H1 (cell line): ENCODE measurements around the gene LAMP1. TPM values are rescaled to one million over a fixed set of nuclear protein-coding genes. Genes with fewer than 3 reads are reported as not detected.

Experiments
- CTCF ChIA-PET: fragments of 300-600 bp; sonication (Branson Sonifier 250); formaldehyde crosslinking; loops from one replicate; lab custom pipeline; 2021; ENCODE audit not compliant: partially characterized antibody; lab: Charles Lee
- POLR2A ChIA-PET: fragments of 300-600 bp; sonication (Branson Sonifier 250); formaldehyde crosslinking; loops from one replicate; lab custom pipeline; 2021; ENCODE audit warnings: inconsistent platforms; ENCODE audit not compliant: partially characterized antibody; lab: Charles Lee
- DNase-seq, 2 experiments: peaks; one replicate each; pipeline versions ENCODE4 v3.0.0 to v3.0.0-alpha.2; 2010 to 2022; ENCODE audit warnings: low spot score in 2 of 2, low read depth in 1 of 2, mixed read lengths in 1 of 2
- FAIRE-seq: peaks from 2 replicates; lab custom pipeline; 2011; peaks lifted over from hg19 to GRCh38; lab: Jason Lieb, UNC
- H2AFZ ChIP-seq: 2 replicates; pipeline ENCODE4 v1.8.1; 2012; ENCODE audit warnings: low read length, inconsistent platforms
- H2AK5ac ChIP-seq: 2 replicates; pipeline ENCODE4 v1.6.1; 2013; ENCODE audit warnings: low read depth, low read length
- H2BK120ac ChIP-seq: replicated peaks from 2 replicates; pipeline ENCODE3; 2013; ENCODE audit warnings: low read depth, low read length, inconsistent platforms
- H2BK12ac ChIP-seq: 2 replicates; pipeline ENCODE4 v1.6.1; 2013; ENCODE audit warnings: low read depth, low read length
- H2BK15ac ChIP-seq: 2 replicates; pipeline ENCODE4 v1.6.1; 2013; ENCODE audit warnings: low read length
- H2BK20ac ChIP-seq: 2 replicates; pipeline ENCODE4 v1.6.1; 2013; ENCODE audit warnings: low read length
- H2BK5ac ChIP-seq: 2 replicates; pipeline ENCODE4 v1.6.1; 2013; ENCODE audit warnings: low read depth, low read length
- H3K14ac ChIP-seq: 2 replicates; pipeline ENCODE4 v1.6.1; 2013; ENCODE audit warnings: inconsistent platforms; ENCODE audit not compliant: insufficient read length
- H3K18ac ChIP-seq: 2 replicates; pipeline ENCODE4 v1.6.1; 2013; ENCODE audit warnings: low read length; ENCODE audit errors: extremely low read depth
- H3K23ac ChIP-seq: 2 replicates; pipeline ENCODE4 v1.6.1; 2013; ENCODE audit warnings: inconsistent platforms; ENCODE audit not compliant: insufficient read length
- H3K23me2 ChIP-seq: 2 replicates; pipeline ENCODE4 v1.6.1; 2013; ENCODE audit warnings: low read depth, low read length
- H3K27ac ChIP-seq: 2 replicates; pipeline ENCODE4 v1.6.1; 2011; ENCODE audit warnings: low read depth, low read length, inconsistent platforms
- H3K27me3 ChIP-seq, 4 experiments: replicated peaks in 1 of 4; 1 replicate in 1 of 4; 2 replicates in 3 of 4; pipeline versions ENCODE4 v1.6.1 to v1.8.1; 2011 to 2013; ENCODE audit warnings: low read length in 3 of 4, mild to moderate bottlenecking in 3 of 4, inconsistent platforms in 2 of 4, mixed read lengths in 2 of 4, moderate library complexity in 1 of 4; ENCODE audit not compliant: control insufficient read depth in 3 of 4, insufficient read depth in 3 of 4; ENCODE audit errors: extremely low read depth in 1 of 4
- H3K36me3 ChIP-seq, 4 experiments: 2 replicates each; pipeline versions ENCODE4 v1.6.1 to v1.8.1; 2011 to 2013; ENCODE audit warnings: mild to moderate bottlenecking in 4 of 4, low read length in 3 of 4, moderate library complexity in 2 of 4, control low read depth in 1 of 4, inconsistent platforms in 1 of 4; ENCODE audit not compliant: insufficient read depth in 4 of 4, control insufficient read depth in 2 of 4
- H3K4ac ChIP-seq: replicated peaks from 2 replicates; pipeline ENCODE3; 2013; ENCODE audit warnings: low read length, low read depth, mixed read lengths, inconsistent platforms; ENCODE audit not compliant: insufficient read length
- H3K4me1 ChIP-seq, 4 experiments: replicated peaks in 1 of 4; 1 replicate in 1 of 4; 2 replicates in 3 of 4; pipeline versions ENCODE4 v1.6.1 to v1.8.1; 2011 to 2013; ENCODE audit warnings: low read length in 3 of 4, inconsistent platforms in 2 of 4, mixed read lengths in 1 of 4; ENCODE audit not compliant: insufficient read depth in 4 of 4, control insufficient read depth in 3 of 4
- H3K4me2 ChIP-seq, 2 experiments: 2 replicates each; pipeline versions ENCODE4 v1.6.1 to v1.8.1; 2011 to 2013; ENCODE audit warnings: low read depth in 2 of 2, low read length in 2 of 2, control low read depth in 1 of 2, inconsistent platforms in 1 of 2, mild to moderate bottlenecking in 1 of 2; ENCODE audit not compliant: insufficient read depth in 1 of 2
- H3K4me3 ChIP-seq, 4 experiments: fragments of 200-600, 300-600 bp in 1 of 4; sonication (generic), shearing (Covaris generic), sonication (Bioruptor Twin) in 1 of 4; 2 replicates each; pipeline versions ENCODE4 v1.5.1 to v1.8.1; 2011 to 2016; ENCODE audit warnings: low read length in 4 of 4, low read depth in 3 of 4, control low read depth in 2 of 4, inconsistent platforms in 2 of 4, mild to moderate bottlenecking in 2 of 4, mixed read lengths in 1 of 4, moderate library complexity in 1 of 4; ENCODE audit not compliant: insufficient read depth in 2 of 4; ENCODE audit errors: extremely low read depth in 1 of 4
- H3K56ac ChIP-seq: replicated peaks from 2 replicates; pipeline ENCODE3; 2013; ENCODE audit warnings: low read depth, mild to moderate bottlenecking, mixed read lengths, low read length, inconsistent platforms; ENCODE audit not compliant: insufficient read length
- H3K79me1 ChIP-seq: 2 replicates; pipeline ENCODE4 v1.6.1; 2013; ENCODE audit warnings: low read depth, low read length, control low read depth
- H3K79me2 ChIP-seq, 2 experiments: 2 replicates each; pipeline versions ENCODE4 v1.6.1 to v1.8.1; 2012 to 2013; ENCODE audit warnings: low read length in 2 of 2, mild to moderate bottlenecking in 2 of 2, inconsistent platforms in 1 of 2; ENCODE audit not compliant: insufficient read depth in 2 of 2, control insufficient read depth in 1 of 2
- H3K9ac ChIP-seq, 4 experiments: replicated peaks in 1 of 4; 1 replicate in 1 of 4; 2 replicates in 3 of 4; pipeline versions ENCODE4 v1.6.1 to v1.8.1; 2011 to 2013; ENCODE audit warnings: low read depth in 3 of 4, low read length in 3 of 4, control low read depth in 2 of 4, mild to moderate bottlenecking in 2 of 4, moderate library complexity in 2 of 4, inconsistent platforms in 1 of 4; ENCODE audit errors: extremely low read depth in 1 of 4
- H3K9me3 ChIP-seq, 2 experiments: 2 replicates each; pipeline versions ENCODE4 v1.6.1 to v1.8.1; 2012 to 2013; ENCODE audit warnings: mild to moderate bottlenecking in 2 of 2, moderate library complexity in 2 of 2, control low read depth in 1 of 2, inconsistent platforms in 1 of 2, low read depth in 1 of 2, low read length in 1 of 2, mixed read lengths in 1 of 2; ENCODE audit not compliant: insufficient read depth in 2 of 2
- H4K20me1 ChIP-seq, 2 experiments: replicated peaks in 1 of 2; 2 replicates each; pipeline versions ENCODE3 to v1.8.1; 2011 to 2013; ENCODE audit warnings: inconsistent platforms in 2 of 2, low read length in 2 of 2, mild to moderate bottlenecking in 1 of 2; ENCODE audit not compliant: insufficient read depth in 2 of 2, control insufficient read depth in 1 of 2
- H4K5ac ChIP-seq: 2 replicates; pipeline ENCODE4 v1.6.1; 2013; ENCODE audit warnings: low read length, low read depth, mixed read lengths, inconsistent platforms; ENCODE audit not compliant: insufficient read length
- H4K8ac ChIP-seq: 2 replicates; pipeline ENCODE4 v1.8.0; 2013; ENCODE audit warnings: mild to moderate bottlenecking, moderate library complexity, low read length, inconsistent platforms; ENCODE audit not compliant: insufficient read depth; ENCODE audit errors: extremely low read depth
- H4K91ac ChIP-seq: replicated peaks from 2 replicates; pipeline ENCODE3; 2013; ENCODE audit warnings: low read length, mixed read lengths, inconsistent platforms; ENCODE audit not compliant: insufficient read length
- BACH1 ChIP-seq: IDR thresholded peaks from 2 replicates; pipeline ENCODE4 v1.6.1; 2012; ENCODE audit warnings: low read length, improper control_type of control experiment
- BCL11A ChIP-seq, 2 experiments: IDR thresholded peaks; one replicate each; pipeline ENCODE4 v1.6.1; 2011; ENCODE audit warnings: low read depth in 2 of 2, low read length in 2 of 2, mild to moderate bottlenecking in 2 of 2
- CEBPB ChIP-seq: IDR thresholded peaks from 2 replicates; pipeline ENCODE4 v1.6.1; 2012; ENCODE audit warnings: low read depth, low read length
- CTBP2 ChIP-seq: IDR thresholded peaks from 2 replicates; pipeline ENCODE4 v1.7.0; 2011; ENCODE audit warnings: borderline replicate concordance, mild to moderate bottlenecking, moderate library complexity, mixed read lengths, low read length; ENCODE audit not compliant: insufficient read depth, insufficient read length
- EGR1 ChIP-seq: IDR thresholded peaks from 2 replicates; pipeline ENCODE4 v1.6.1; 2011; ENCODE audit warnings: low read depth, low read length, borderline replicate concordance
- SIN3A ChIP-seq, 2 experiments: IDR thresholded peaks in 1 of 2; conservative IDR thresholded peaks in 1 of 2; 2 replicates each; pipeline ENCODE4 v1.6.1; 2011 to 2012; ENCODE audit warnings: low read length in 2 of 2, improper control_type of control experiment in 1 of 2, low read depth in 1 of 2, mild to moderate bottlenecking in 1 of 2
- TAF1 ChIP-seq: IDR thresholded peaks from 2 replicates; pipeline ENCODE4 v1.6.1; 2011; ENCODE audit warnings: mild to moderate bottlenecking, low read depth, low read length
- TAF7 ChIP-seq: optimal IDR thresholded peaks from 2 replicates; pipeline ENCODE3; 2011; ENCODE audit warnings: low read depth, mild to moderate bottlenecking, inconsistent platforms, low read length, moderate library complexity, borderline replicate concordance
- WGBS, 2 experiments: shearing (Covaris generic) in 1 of 2; methylation state at CpG; one replicate each; pipeline versions ENCODE4 v1.1.6 to v1.1.7; 2013 to 2015; ENCODE audit warnings: low lambda C conversion rate in 2 of 2, mixed read lengths in 2 of 2, inconsistent platforms in 1 of 2, low coverage in 1 of 2, missing lambda C conversion rate in 1 of 2; ENCODE audit not compliant: insufficient replicate concordance in 2 of 2, insufficient coverage in 1 of 2, insufficient read length in 1 of 2; ENCODE audit errors: extremely low coverage in 1 of 2, missing lambda C conversion rate in 1 of 2; 5-methylcytosine and 5-hydroxymethylcytosine counted together
- long read RNA-seq, 2 experiments: library from RNA in 1 of 2; library from capped mRNA in 1 of 2; stranded (forward); transcript quantifications; one replicate each; pipeline ENCODE4 v2.0.0, GENCODE V29; 2021; ENCODE audit warnings: inconsistent platforms in 1 of 2
- polyA minus RNA-seq, 3 experiments: library from RNA; depleted of rRNA, polyadenylated mRNA; stranded (reverse); fragments of >200 nt; gene quantifications; 1 replicate in 2 of 3; 2 replicates in 1 of 3; pipeline ENCODE4 v1.2.3, GENCODE V29; 2011
- polyA plus RNA-seq, 7 experiments: library from polyadenylated mRNA; depleted of rRNA in 3 of 7; stranded (reverse) in 5 of 7; unstranded in 2 of 7; fragments of >200 nt in 5 of 7; fragments of 200-250 nt in 2 of 7; gene quantifications; 1 replicate in 5 of 7; 2 replicates in 1 of 7; 4 replicates in 1 of 7; pipeline versions ENCODE4 v1.2.1 to v1.2.3, GENCODE V29; 2011 to 2013; ENCODE audit warnings: missing spikeins in 2 of 7, mixed read lengths in 2 of 7
- total RNA-seq: library from RNA; stranded (reverse); fragmentation: NEBNext Ultra II Directional; extraction: Animal tissue kit (Norgen Biotek cat#: 25700); gene quantifications from 2 replicates; pipeline ENCODE4 v1.2.1, GENCODE V29; 2021

LAMP1 gene
- total RNA-seq, result 140 and 146 TPM in 2 replicates
- polyA plus RNA-seq (2011; rRNA removed), result 97.6 and 99.5 TPM in 2 replicates
- polyA plus RNA-seq (2011; cell fraction: cytosol; rRNA removed), result 73.9 TPM
- 105 TPM for polyA plus RNA-seq (2011; cell fraction: nucleus; rRNA removed)
- polyA plus RNA-seq (2012, experiment 1 of 2), result 153 to 170 TPM (median 160 TPM) in 4 replicates
- 111 TPM for polyA plus RNA-seq (2012, experiment 2 of 2)
- polyA plus RNA-seq (2013, experiment 1 of 2), result 196 TPM
- polyA plus RNA-seq (2013, experiment 2 of 2), result 198 TPM
- polyA minus RNA-seq (2011; rRNA and poly(A)+ RNA removed), result 68.6 and 75.6 TPM in 2 replicates
- 80.5 TPM for polyA minus RNA-seq (2011; cell fraction: cytosol; rRNA and poly(A)+ RNA removed)
- 36.3 TPM for polyA minus RNA-seq (2011; cell fraction: nucleus; rRNA and poly(A)+ RNA removed)
- long read RNA-seq, experiment 1, transcript LAMP1-201 (9 exons, 2,699 nt), result major isoform, 81 of 176 reads
- long read RNA-seq, experiment 1, partial matches to known transcripts, result 80 of 176 reads
- long read RNA-seq, experiment 1, other reads (novel, unspliced or antisense), result 15 of 176 reads
- long read RNA-seq, experiment 2, partial matches to known transcripts, result 0 of 56 reads
- long read RNA-seq, experiment 2, other reads (novel, unspliced or antisense), result 56 of 56 reads

DNA sequence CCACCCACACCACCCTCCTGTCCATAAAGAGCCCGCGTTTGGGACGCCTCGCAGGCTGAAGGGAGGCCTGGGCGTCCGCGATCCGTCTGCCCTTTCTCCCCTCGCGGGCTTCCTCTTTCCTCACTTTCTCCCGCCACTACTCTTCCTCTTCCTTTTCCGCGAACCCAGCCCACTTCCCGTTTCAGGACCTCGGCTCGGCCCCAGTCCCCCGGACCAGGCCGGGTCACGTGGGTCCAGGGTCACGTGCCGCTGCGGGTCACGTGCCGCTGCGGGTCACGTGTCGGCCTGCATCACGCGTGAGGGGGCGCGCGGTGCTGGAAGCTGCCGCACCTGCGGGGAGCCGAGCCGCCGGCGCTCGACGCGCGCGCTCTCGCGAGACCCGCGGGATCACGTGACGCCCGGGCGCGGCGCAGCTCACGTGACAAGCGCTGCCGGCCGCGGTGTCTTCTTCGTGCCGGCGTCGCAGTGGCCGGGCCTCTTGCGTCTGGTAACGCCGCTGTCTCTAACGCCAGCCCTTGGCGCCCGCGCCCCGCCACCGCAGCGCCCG, at the start of gene LAMP1:
Gene LAMP1, plus strand, starts transcription at position 417 of the 547 bp plus-strand sequence. CDS start 196 bp downstream, outside the sequence.
- H3K27me3 ChIP-seq, result peaks cover 0 to 2% (median 0%) of the 10 kb centered on the region in 4 experiments; a peak in 4 of 7 replicates
- WGBS, 2 experiments, result 1% methylated on average over 52 of the region's 74 CpGs; no CpG with 5 or more reads in 1 of the 2 experiments
- no peaks in the 10 kb centered on the region for H3K9me3 ChIP-seq
- no peak within 1 kb of the TSS for H2BK12ac ChIP-seq
- no peak for FAIRE-seq
- peak within 1 kb of the TSS; percentile 90 to 99 for H3K4me2 ChIP-seq
- H3K4me1 ChIP-seq, result peaks cover 0 to 3% (median 2%) of the 10 kb centered on the region in 4 experiments; a peak in 5 of 7 replicates
- peak; percentile 92 to 100 for DNase-seq
- no peaks in the 10 kb centered on the region; a peak in 1 of 8 replicates for H3K36me3 ChIP-seq
- POLR2A ChIA-PET, result interaction anchor here (0.7 to 3.0 kb wide), 13 partner anchors 9 to 402 kb away, joined by 3 to 11 read pairs (median 4); partner anchors contain the start of genes CUL4A and PCID2
- 0 out of 2 replicates have a peak within 1 kb of the TSS, but pooled peaks have one; percentile 45 for H2AK5ac ChIP-seq
- H3K4me3 ChIP-seq, result peak within 1 kb of the TSS; percentile 88 to 99 (median 92)
- peak within 1 kb of the TSS; percentile 72; the same call in 1 of the 2 replicates for H2BK15ac ChIP-seq
- H3K23ac ChIP-seq, result no peak within 1 kb of the TSS
- CTCF ChIA-PET, result interaction anchor here (1.2 to 3.0 kb wide), 4 partner anchors 20 to 95 kb away, joined by 3 to 8 read pairs (median 4); no protein-coding TSS in a partner anchor
- H3K79me1 ChIP-seq, result peaks cover 2% of the 10 kb centered on the region; the same call in 1 of the 2 replicates
- no peak within 1 kb of the TSS for H4K91ac ChIP-seq
- H3K18ac ChIP-seq, result no peak within 1 kb of the TSS
- H4K8ac ChIP-seq, result peak within 1 kb of the TSS; percentile 100; the same call in 1 of the 2 replicates
- peak within 1 kb of the TSS; percentile 71 for H3K56ac ChIP-seq
- no peak within 1 kb of the TSS for H3K4ac ChIP-seq
- H2BK120ac ChIP-seq, result no peak within 1 kb of the TSS
- H3K9ac ChIP-seq, result peak within 1 kb of the TSS; percentile 78 to 99 (median 90)
- H3K23me2 ChIP-seq, result peaks cover 8% of the 10 kb centered on the region
- peak within 1 kb of the TSS; percentile 60; the same call in 1 of the 2 replicates for H3K27ac ChIP-seq
- peaks cover 2 to 4% of the 10 kb centered on the region in 2 experiments for H4K20me1 ChIP-seq
- no peak within 1 kb of the TSS for H3K14ac ChIP-seq
- H2AFZ ChIP-seq, result peak within 1 kb of the TSS; percentile 71; the same call in 1 of the 2 replicates
- peak within 1 kb of the TSS; percentile 32; the same call in 1 of the 2 replicates for H2BK5ac ChIP-seq
- peak within 1 kb of the TSS; percentile 85 for H4K5ac ChIP-seq
- H2BK20ac ChIP-seq, result no peak within 1 kb of the TSS
- H3K79me2 ChIP-seq, result peaks cover 13 to 44% of the 10 kb centered on the region in 2 experiments
- no peak for TF ChIP-seq BCL11A (IDR thresholded peaks at IDR 0.05; ENCODE audit: low read depth in 2 of 2, low read length in 2 of 2)
- peak; percentile 70 for TF ChIP-seq TAF1
- peak; percentile 93 for TF ChIP-seq EGR1
- TF ChIP-seq CTBP2, result no peak
- peak; percentile 84 for TF ChIP-seq BACH1
- peak; percentile 77 for TF ChIP-seq TAF7
- peak; percentile 82 to 97; a peak in 3 of 4 replicates for TF ChIP-seq SIN3A (conservative IDR thresholded peaks at IDR 0.05 in 1 of 2, IDR thresholded peaks at IDR 0.05 in 1 of 2; ENCODE audit: low read depth in 1 of 2, low read length in 2 of 2)
- no peak for TF ChIP-seq CEBPB
